GM19239 (cell line): ENCODE measurements around the gene SLC7A8.

Experiments
- DNase-seq: peaks from one replicate; pipeline ENCODE4 v3.0.0; 2011; ENCODE audit warnings: low spot score; ENCODE audit not compliant: insufficient read length
- FAIRE-seq: peaks from 2 replicates; lab custom pipeline; 2011; peaks lifted over from hg19 to GRCh38; lab: Jason Lieb, UNC

The SLC7A8 gene

DNA sequence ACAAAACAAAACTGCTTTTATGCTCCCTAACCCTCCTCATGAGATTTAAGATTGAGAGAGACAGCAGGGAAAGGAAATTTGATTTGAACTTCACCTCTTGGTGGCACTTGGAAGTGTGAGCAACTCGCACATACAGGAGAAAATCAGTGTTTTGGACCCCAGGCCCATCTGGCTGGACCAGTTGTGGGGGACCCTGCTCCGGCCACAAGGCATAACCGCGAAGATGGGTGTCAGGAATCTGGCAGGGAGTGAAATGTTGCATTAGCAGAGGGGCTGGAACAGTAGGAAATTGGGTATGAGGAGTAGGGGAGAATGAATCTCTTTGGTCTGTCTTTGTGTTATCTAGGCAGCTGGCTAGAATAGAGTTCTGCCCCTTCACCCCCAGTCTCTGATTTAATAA lies 79.9 kb downstream of the SLC7A8 start:
- DNase-seq (no peak), FAIRE-seq (no peak)

DNA sequence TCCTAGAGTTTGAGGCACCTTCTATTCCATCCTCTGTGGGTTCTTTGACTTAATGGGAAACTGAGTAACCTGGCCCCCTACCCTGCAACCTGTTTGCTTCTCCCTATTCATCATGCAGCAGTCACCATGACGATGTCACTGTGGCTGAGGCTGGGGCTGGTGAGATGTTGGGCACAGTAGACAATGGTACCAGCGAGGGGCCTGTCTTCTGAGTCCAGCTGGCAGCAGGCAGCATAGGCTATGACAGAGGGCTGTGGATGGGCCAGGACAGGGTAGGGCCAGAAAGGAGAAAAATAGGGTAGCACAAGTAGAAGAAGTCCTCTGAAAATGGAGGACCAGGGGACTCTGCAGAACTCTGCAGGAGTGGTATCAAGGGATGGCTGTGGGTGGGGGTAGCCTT lies 80.7 kb downstream of the SLC7A8 start:
- DNase-seq (no peak), FAIRE-seq (no peak)

DNA sequence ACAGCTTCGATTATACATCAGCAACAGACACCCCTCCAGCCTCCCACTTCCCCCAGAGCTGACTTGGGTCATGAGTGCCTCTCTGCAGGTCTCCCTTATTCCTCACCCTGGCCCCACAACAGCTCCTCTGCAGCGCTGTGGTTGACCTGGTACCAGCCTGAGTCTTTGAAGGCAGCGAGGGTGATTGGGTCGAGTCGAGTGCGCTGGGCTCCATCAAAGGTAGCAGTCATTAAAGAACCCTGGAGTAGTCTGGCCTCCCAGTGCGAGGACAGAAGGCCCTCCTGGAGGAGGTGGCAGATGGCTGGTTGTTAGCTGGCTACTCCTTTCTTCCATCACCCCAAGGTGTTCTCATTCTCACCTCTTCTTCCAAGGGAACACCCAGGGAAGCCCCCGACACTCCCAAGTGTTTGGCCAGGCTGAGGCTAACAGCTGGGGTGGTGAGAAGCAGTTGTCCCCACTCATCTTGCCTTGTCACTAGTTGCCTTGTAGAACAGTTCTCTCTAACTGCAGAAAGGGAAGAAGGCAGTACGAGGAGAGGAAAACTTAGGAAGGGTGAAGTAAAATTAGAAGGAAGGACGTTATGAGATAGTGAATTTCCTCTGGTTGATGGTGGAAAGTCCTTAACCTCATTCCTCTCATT lies 81.4 kb downstream of the SLC7A8 start:
- DNase-seq (no peak), FAIRE-seq (no peak)

DNA sequence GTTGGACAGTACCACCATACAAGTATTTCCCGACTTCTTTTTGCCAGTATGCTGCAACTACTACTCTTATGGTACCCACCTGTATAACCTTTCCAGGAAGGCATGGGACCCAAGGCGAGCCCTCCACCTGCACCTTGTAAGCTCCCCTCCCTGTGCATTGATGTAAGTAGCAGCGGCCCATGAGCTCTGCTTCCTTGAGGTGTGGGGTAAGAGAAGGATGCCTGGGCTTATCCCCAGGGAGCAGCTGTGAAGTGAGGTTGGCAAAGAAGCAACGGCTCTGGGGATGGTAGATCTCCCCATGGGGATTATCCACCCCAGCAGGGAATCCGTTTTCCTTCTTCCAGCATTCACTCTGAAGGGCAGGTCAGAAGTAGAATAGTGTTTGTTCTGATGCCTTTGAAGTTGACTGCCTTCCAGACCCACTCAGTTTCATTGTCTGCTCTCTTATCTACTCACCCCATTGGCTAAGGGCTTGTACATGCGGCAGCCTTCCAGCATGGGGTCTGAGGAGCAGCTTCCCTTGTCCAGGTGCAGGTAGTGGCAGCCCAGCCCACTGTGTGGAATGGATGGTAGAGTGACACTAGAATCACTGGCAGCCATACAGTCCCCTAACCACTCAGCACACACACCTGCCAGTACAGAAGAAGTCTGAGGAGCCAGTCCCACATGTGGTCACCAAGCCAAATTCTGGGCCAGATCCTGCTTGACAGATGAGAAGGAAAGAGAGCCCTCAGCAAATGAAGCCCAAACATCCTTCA lies 82.1 kb downstream of the SLC7A8 start:
- DNase-seq (no peak), FAIRE-seq (no peak)

DNA sequence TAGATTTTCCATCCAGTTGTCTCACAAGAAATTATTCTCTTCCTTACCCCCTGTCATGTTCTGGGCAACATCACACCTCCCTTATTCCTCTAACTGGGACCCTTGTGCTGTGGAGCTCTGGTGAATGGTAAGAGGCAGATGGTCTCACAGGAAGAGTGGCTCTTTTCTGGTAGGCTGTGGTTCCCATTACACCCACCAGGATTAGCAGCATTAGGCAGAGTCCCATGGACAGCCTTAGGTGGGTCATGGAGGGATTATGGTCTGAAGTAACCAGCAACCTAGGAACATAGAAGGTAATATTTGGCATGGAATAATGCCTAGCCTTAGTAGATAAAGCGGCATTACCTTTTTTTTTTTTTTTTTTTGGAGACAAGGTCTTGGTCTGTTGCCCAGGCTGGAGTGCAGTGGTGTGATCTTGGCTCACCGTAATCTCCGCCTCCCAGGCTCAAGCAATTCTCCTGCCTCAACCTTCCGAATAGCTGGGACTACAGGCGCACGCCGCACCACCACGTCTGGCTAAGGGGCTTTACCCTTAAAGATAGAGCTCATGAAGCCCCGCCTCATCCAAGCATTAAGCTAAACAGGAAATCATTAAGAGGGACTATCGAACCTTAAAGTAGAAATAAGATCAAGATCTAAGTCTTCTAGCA lies 84.1 kb downstream of the SLC7A8 start:
- no peak for DNase-seq

DNA sequence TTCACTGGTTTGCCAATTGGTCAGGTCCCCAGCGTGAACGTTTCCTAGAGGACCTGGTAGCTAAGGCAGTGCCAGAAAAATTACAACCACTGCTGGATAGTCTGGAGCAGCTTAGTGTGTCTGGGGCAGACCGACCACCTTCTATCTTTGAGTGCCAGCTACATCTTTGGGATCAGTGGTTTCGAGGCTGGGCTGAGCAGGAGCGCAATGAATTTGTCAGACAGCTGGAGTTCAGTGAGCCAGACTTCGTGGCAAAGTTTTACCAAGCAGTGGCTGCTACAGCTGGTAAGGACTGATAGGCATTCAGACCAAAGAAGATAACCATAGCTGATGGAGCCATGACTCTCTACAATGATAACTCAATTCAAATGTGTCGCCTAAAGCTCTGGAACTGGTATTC lies 85.7 kb downstream of the SLC7A8 start:
- DNase-seq (no peak), FAIRE-seq (no peak)

More for the DNA sequence above, 84.1 kb downstream of the SLC7A8 start:
- no peak for FAIRE-seq

DNA sequence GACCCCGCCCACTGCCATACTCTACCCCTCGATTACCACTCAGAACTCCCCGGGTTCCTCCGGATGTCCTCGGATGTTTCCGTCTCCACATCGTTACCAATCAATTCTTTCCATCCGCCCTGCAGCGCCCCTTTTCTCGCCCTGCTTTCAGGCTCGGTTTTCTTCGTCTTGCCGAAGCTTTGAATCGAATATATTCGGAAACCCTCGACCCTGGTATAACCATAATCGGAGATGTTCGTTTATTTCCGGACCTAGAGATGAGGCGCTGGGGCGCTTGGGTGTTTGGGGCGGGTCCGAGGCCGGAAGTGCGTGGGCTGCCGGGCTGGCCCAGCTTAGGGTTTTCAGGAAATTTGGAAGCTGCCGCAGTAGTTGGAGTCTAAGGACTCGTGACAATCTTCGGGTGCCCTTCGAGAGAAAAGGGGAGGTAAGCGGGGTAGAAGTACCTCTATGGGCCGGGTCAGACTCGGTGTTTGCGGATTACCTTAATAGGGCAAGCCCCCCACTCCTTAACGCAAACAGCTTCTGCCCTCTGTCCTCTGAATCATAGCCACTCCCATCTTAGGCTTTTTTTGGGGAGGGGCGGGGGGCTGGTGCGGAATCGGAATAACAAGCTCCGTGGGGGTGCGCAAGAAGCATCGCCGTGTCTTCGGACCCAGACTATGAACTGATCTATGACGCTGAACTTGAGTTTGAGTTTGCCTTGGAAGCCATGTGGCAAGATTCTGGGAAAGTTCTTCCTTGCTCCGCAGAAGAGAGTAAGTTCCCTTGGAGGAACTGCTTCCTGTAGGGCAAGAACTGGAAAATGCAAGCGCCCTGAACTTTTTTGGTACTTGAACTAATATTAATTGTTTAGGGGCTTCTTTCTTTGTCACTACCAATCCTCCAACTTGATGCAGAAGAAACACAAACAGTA lies 88.0 kb downstream of the SLC7A8 start, which contains the start of gene C14orf119:
C14orf119 (plus strand) TSS at position 310 of the 913 bp plus-strand sequence. CDS start 2,154 bp downstream, outside the sequence.
- peak; percentile 86 for DNase-seq

DNA sequence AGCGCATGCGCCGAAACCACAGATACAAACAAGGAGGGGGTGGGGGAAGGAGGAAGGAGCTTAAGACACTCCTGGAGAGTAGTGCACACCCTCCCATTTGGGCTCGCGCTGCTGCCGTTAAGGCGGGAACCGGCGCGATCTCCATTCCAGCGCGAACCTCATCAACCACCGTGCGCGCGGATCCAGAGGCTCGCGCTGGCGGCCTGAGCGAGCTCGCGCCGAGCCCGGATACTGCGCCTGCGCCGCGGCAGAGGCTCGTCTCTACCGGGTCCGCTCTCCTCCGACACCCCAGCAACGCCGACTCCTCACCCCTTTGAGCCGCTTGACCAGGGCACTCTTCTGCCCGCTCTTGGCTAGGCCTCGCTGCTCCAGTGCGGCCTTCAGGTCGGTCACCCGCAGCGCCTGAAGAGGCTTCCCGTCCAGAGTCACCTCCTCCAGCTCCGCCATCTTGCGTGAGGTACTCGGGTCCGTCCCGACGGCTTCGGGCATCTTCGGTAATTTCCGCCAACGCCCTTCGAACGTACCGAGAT lies 88.7 kb downstream of the SLC7A8 start, which contains the start of gene ACIN1:
ACIN1 (minus strand) TSS at position 471 of the 530 bp plus-strand sequence; CDS start at position 447, 24 bp downstream.
- FAIRE-seq (no peak), DNase-seq (no peak)

More for the DNA sequence above, 88.0 kb downstream of the SLC7A8 start, which contains the start of gene C14orf119:
- peak; percentile 98 for FAIRE-seq

DNA sequence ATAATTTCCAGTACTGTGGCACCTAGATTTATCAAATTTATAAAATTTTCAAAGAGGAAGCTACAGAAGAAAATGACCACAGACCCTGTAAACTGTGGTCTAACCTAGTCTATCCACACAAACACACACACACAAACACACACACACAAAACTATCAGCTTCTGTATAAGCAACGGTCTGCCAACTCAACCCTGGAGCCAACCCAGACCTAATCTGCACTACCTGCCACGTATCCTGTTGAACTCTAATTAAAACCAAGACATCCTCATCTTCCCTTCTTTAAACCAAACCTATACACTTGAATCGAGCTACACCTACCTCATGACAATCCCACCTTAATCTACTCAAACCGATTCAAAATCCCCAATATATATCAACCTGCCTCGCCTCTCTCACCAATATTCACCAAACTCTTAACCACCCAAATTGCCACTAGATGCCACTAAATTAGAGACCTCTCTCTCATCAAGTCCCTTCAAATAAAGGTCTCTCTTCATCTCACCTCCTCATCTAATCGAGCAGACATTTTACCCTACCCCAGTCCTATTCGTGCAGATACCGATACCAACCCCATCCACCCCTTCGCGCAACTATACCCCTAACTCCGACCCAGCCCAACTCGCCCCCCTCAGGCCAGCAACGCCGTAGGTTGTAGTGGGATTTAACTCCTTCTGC lies 89.3 kb downstream of the SLC7A8 start:
- DNase-seq (peak; percentile 61), FAIRE-seq (peak; percentile 75)

DNA sequence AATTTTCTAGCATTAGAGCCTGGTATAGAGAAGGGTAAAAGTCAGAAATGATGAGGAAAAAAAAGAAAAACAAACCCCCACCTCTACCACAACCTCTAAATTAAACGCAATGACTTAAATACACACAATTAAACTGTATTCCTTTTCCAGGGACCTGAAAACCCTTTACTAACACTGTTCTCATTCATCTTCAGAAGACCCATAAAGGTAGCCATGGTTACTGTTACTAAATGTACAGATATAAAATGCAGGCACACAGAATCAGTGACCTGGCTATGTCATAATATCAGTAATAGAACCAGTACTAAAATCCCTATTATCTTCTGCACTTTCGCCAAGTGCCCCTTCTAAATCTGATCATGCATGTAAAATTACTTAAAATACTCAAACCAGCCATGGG lies 89.9 kb downstream of the SLC7A8 start:
- DNase-seq (no peak), FAIRE-seq (no peak)

DNA sequence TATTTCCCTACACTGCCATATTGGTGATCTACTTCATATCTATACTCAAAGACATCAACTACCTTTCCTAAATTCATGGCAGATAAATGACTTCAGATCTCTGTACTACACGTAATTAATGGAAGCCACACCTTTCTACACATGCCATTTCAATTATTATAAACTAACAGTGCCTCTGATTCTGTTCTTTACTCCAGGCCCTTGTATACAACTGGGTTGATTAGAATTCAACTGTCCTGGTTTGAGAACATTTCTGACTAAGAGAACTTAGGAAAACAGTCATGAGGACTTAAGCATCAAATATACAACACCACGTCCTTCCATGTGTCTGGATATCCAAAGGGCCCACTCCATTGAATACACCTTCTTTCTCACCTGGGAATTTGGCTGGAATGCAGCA lies 90.4 kb downstream of the SLC7A8 start:
- DNase-seq (no peak), FAIRE-seq (no peak)

DNA sequence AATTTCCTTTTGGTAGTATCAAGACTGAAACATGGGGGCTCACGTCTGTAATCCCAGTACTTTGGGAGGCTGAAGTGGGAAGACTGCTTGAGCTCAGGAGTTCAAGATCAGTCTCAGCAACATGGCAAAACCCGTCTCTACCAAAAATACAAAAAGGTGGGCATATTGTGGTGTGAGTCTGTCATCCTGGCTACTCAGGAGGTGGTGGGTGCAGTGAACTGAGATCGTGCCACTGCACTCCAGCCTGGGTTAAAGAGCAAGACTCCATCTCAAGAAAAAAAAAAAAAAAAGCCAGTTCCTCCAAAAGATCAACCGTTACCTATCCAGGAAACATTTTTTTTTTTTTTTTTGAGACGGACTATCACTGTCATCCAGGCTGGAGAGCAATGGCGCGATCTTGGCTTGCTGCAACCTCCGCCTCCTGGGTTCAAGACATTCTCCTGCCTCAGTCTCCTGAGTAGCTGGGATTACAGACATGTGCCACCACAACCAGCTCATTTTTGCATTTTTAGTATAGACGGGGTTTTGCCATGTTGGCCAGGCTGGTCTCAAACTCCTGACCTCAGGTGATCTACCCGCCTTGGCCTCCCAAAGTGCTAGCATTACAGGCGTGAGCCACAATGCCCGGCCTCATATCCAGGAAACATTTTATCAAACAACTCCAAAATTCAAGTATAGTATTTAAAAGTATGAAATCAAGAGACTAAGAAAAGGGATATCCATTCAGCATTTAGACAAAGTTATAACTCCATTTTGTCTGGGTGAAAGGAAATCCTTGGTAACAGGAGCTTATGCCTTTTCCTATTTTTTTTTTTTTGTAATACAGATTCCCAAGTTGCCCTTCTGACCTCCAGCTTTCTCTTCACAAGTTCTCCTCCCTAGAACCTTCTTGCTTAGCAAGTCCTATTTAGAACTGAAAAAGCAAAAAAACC lies 91.9 kb downstream of the SLC7A8 start:
- no peak for DNase-seq
- no peak for FAIRE-seq

DNA sequence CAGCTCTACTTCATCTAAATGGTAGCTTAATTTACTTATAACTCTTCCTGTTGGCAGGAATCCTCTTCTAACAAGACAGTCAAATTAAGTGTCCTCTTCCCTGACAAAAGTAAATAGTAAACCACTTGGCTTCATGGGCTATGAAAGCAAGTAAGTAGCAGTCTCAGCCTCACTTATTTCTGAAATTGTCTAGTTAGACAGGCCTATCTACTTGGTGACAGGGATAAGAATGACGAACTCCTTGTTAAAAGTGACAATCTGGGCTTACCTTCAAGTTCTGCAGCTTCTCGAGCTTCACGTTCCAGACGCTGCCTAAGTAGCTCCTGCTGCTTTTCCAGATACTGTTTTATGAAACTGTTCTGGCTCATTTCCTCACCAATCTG lies 93.2 kb downstream of the SLC7A8 start:
- DNase-seq (no peak), FAIRE-seq (no peak)

DNA sequence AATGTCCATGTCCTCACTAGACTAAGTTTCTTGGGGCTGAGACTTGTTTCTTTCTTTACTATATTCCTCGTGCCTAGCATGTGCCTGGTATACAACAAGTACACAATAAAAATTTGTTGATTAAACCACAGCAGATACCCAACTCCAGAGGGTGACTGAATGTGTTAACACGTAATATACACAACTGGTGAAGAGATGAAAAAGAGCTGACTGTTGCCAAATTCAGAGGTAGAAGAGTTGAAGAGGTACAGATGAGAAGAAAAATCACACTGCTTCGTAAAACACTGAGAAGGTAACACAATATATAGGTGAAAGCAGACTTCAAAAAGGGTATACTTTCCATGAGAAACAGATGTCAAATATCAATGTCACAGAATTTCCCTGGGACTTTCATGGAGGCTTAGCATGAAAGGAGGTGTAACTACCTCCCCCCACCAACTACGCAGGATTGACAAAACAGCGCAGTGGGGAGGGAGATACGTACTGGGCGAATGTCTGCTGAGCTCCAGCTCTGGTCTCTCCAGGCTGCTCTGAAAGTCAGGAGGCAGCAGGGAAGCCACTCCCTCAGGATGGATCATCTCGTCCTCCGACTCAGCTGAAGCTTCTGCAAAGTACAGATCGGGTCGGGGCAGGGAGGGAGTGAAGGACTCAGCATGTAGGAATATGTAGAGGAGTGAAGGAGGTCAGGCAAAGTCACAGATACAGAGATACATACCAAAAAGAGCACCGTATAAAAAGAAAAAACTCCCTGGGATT lies 93.8 kb downstream of the SLC7A8 start:
- no peak for DNase-seq
- FAIRE-seq: no peak

DNA sequence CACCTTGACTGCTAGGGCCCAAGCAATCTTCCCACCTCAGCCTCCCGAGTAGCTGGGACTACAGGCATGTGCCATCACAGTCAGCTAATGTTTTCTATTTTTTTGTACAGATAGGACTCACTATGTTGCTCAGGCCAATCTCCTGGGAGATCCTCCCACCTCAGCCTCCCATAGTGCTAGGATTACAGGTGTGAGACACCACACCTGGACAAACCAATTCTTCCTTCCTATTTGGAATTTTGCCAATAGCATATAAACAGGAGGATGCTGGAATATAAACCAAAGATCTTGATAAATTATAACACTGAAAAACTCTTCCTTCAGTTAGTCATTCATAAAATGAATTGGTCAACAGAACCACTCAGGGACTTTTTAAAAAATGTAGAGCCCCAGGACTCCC lies 96.9 kb downstream of the SLC7A8 start:
- FAIRE-seq: no peak
- no peak for DNase-seq

DNA sequence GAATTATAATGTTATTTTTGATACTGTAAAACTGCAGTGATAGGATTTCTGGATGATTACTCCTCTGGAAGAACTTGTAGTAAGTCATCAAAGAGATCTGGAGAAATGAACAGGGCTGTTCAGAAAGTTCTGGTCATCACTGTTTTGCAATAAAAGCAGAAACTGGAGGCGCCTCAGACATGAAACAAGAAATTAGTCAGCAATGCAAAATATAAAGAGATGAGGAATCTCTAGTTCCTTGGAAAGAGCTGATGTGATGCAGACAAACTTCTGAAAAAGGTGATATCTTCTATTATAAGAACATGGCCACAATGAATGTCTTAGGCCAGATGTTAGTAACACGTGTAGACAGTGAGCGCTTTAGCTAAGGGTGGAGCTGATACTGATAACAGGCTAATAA lies 98.0 kb downstream of the SLC7A8 start:
- FAIRE-seq (no peak), DNase-seq (no peak)

DNA sequence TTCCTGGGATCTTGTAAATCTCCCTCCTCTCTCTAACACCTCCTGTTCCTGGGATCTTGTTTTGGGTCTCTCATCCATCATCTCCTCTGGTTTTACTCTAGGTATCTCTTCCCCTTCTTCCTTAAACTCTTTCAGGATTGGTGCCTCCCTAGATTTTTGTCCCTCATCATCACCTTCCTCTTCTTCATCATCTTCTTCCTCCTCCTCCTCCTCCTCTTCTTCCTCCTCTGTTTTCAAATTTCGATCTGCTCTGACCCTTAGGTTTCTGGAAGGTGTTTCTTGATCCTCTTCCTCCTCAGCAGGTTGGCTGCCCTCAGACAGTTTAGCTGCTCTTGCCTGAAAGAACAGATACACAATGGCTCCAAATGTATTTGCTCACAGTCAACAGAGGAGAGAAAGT lies 103.0 kb downstream of the SLC7A8 start:
- FAIRE-seq (no peak), DNase-seq (no peak)

DNA sequence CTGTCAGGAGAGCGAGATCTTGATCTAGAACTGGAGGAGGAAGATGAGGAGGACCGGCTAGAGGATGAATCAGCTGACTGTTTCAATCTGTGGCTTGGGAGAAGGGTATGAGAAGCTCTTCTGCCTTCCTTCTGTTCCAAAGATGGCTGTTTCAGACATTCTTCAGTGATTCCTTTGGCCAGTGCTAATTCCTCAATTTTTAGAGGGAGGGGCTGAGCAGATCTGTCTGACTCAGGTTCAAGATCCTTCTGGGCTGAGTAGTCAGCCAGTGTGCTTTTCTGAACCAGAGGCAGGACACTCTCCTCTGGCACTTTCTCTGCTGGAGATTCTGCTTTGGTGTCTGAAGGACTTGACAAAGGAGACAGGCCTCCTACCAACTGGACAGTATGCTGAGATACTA lies 103.7 kb downstream of the SLC7A8 start:
- DNase-seq (no peak), FAIRE-seq (no peak)
